Measurements from ENCODE around the gene CD22.

The CD22 gene

DNA sequence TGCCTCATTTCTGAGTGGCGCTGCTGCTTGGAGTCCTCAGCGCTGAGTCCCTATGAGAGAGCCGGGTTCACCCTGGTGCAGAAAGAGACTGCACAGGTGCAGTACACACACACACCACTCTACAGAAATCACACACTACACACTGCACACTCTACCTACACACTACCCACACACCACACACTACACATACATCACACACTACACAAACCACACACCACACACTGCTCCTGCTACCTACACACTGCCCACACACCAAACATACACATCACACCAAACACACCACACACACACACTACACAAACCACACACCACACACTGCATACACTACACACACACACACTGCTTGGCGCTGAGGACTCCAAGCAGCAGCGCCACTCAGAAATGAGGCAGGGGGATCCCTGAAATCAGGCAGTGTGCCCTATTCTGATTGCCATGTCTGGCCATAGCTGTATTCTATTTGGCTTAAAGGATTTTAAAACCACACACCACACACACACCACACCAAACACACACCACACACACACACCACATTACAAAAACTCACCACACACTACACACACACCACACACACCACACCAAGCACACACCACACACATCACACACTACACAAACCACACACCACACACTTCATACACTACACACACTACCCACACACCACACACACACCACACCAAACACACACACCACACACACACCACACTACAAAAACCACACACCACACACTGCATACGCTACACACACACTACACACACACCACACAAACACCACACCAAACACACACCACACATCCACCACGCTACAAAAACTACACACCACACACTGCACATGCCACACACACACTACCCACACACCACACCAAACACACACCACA, 32.1 kb upstream of the CD22 start:
- no peak for DNase-seq

DNA sequence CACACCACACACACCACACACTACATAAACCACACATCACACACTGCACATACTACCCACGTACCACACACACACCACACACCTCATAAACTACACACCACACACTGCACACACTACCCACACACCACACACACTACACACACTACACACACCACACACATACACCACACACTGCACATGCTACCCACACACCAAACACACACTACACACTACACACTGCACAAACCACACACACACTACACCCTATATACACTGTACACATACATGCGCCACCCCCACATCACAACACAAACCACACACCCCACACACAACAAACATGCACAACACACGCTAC, 31.5 kb upstream of the CD22 start:
- DNase-seq, result no peak

DNA sequence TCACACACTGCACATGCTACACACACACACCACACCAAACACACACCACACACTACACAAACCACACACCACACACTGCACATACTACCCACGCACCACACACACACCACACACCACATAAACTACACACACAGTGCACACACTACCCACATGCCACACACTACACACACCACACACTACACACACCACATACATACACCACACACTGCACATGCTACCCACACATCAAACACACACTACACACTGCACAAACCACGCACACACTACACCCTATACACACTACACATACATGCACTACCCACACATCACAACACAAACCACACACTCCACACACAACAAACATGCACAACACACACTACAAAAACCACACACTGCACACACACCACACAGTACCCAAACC, 31.1 kb upstream of the CD22 start:
- no peak for DNase-seq

DNA sequence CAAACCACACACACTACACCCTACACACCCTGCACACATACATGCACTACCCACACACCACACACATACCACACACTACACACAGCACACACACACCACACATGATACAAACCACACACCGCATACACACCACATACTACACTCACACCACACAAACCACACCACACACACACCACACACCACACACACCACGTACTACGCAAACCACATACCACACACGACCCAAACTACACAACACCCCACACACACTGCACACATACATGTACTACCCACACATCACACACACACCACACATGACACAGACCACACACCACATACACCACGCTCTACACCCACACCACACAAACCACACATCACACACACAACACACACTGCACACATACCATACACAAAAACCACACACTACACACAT, 30.4 kb upstream of the CD22 start:
- DNase-seq, result no peak

DNA sequence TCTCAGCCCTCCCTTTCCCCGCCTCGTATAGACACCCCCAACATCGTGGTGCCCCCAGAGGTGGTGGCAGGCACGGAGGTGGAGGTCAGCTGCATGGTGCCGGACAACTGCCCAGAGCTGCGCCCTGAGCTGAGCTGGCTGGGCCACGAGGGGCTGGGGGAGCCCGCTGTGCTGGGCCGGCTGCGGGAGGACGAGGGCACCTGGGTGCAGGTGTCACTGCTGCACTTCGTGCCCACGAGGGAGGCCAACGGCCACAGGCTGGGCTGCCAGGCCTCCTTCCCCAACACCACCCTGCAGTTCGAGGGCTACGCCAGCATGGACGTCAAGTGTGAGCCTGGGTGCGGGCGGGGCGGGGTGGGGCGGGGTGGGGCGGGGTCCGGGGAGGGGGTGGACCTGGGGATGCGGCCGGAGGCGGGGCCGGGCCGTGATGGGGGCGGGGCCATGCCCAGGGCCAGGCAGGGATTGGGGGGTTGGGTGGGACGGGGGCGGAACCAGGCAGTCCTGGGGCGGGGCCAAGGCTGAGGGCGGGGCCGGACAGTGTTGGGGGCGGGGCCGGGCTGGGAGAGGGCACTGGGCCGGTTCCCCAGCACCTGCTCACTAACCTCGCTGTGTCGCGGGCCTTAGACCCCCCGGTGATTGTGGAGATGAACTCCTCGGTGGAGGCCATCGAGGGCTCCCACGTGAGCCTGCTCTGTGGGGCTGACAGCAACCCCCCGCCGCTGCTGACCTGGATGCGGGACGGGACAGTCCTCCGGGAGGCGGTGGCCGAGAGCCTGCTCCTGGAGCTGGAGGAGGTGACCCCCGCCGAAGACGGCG, 29.3 kb upstream of the CD22 start:
- DNase-seq, result no peak

DNA sequence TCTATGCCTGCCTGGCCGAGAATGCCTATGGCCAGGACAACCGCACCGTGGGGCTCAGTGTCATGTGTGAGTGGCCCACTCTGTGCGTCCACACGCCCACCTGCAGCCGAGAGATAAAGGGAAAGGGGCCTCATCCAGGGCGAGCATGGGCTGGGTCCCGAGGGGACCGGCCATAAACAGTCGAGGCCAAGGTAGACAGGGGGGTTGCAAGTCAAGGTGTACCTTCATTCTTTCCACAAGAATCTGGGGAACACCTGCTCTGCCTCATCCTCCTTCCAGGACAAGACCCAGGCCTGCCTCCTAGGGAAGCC, 28.7 kb upstream of the CD22 start:
- DNase-seq, result no peak

DNA sequence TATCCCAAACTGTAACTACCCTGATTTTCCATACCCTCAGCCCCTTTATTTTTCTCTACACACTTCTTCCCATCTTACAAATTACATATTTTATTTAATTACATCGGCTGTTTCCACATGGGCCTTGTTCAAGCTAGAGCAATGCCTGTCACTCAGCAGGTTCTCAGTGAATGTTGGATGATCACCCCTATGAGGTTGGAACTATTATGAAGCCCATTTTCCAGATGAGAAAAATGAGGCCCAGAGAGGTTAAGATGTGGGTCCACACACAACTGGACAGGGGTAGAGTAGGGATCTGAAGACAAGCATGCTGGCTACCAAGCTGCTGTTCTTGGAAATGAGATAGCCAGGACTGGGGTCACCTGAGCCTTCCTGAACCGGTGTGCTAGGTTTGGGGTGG, 27.0 kb upstream of the CD22 start:
- DNase-seq, result no peak

DNA sequence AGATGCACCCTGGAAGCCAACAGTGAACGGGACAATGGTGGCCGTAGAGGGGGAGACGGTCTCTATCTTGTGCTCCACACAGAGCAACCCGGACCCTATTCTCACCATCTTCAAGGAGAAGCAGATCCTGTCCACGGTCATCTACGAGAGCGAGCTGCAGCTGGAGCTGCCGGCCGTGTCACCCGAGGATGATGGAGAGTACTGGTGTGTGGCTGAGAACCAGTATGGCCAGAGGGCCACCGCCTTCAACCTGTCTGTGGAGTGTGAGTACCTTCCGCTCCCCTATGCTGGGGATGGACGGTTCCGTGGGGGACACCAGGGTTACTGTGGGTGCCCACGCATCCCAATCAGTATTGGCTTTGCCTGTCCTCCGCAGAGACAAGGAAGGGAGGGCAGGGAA, 26.5 kb upstream of the CD22 start:
- no peak for DNase-seq

DNA sequence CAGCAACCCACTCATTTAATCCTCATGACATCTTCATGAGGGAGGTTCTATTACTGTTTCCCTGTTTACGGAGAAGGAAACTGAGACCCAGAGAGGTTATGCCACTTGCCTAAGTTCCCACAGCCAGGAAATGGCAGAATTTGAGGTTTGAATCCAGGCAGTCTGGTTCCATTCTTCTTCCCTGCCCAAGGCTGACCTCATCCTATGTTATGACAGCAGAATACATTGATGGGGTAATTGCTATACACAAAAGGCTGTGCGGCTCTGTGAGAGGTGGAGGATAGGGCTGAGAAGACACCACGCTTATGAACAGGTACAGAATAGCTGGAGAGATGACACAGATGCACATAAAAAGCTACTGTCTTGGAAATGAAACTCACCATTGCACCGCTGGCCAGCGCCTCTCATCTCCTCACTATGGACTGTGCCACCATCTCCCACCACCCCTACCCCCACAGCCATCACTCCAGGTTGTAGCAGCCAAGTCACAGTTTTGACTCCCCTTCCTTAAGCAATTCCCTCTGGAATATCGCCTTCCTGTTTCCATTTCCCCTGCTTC, 25.6 kb upstream of the CD22 start:
- no peak for DNase-seq

DNA sequence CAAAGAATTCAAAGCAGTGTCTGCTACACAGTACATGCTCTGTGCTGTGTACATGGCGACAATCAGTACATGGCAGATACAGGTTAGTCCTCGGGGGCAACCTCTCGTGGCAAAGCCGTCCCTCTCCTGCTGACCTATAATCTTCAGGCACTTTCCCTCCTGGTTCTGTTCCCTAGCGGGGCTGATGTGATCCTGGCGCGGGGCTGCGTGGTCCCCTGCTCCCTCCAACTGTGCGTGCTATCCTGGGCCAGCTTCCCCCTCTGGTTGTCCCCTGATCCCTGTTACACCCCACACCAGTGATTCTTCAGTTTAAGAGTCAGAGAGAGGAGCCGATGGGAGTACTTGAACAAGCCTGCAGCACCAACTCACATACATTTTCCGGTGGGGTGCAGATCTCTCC, 25.0 kb upstream of the CD22 start:
- DNase-seq, result no peak

DNA sequence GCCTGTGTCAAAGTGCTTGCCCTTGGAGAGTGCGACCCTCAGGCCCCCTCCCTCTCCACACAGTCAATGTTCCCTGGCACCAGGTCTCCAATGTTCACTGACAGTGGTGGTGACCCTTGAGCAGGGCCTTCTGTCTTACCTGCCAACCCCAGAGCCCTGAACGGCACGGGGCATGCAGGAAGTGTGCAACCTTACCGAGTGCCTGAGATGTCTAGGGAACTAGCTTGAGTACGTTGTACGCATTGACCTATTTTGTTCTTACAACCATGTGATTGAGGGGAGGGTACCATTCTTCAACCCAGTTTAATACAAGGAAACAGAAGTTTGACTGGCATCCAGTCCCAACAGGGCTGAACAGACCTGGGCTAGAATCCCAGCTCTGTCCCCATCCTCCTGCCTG, 23.8 kb upstream of the CD22 start:
- no peak for DNase-seq

DNA sequence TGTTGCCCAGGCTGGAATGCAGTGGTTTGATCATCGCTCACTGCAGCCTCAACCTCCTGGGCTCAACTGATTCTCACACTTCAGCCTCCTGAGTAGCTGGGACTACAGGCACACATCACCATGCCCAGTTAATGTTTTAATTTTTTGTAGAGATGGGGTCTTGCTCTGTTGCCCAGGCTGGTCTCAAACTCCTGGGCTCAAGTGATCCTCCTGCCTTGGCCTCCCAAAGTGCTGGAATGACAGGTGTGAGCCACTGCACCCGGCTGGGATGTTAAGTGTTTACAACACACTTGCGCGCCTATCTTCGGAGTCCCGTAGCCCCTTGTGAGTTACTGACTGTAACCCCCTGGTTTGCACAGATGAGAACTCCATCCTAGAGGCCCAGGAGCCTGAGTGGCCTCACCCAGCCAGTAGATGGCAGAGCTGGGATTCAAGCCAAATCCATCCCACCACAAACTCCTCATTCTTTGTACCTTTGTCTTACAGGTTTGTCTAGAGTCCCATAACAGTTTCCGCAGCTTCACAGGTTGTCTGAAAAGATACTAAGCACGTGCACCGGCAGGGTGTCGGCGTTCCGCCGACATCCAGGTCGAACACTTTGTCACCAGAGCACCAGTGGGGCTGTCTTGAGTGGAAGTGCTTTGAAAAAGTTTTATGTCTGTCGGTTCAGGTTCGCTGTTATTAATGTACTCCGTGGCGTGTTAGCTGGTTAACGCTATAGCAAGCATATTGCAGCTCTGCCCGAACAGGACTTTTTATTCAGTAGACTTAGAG, 22.3 kb upstream of the CD22 start:
- DNase-seq, result no peak

DNA sequence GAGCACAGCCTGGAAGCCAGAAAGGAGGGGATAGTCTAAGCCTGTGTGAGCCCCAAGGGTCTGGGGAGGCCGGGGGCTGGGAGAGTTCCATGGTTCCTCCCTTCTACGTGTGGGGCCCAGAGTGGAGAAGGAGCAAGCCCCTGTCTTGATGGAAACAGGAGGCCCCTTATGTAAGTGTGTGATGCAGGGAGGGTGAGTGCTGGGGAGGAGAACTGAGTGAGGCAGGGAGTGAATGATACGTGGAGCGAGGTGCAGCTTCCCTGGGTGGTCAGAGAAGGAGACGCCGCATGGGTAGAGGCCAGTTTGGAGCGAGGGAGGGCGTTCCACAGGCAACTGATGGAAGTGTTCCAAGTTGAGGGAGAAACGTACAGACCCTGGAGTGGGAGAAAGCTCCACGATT, 21.1 kb upstream of the CD22 start:
- no peak for DNase-seq

DNA sequence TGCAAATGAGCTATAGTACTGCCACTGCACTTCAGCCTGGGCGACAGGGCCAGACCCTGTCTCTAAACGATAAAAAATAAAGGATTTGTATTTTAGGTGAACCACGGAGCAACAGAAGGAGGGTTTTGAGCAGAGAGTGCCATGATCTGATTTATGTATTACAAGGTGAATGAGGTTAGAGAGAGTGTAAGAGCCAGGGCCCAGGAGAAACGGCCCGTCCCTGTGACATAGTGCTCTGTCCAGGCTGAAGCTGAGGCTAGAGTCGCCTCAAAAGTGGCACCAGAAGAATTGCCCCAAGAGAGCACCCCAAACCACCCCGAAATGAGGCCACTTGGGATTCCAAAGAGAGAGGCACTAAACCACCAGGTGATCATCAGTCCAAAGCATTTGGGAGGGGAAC, 20.1 kb upstream of the CD22 start:
- DNase-seq, result no peak

DNA sequence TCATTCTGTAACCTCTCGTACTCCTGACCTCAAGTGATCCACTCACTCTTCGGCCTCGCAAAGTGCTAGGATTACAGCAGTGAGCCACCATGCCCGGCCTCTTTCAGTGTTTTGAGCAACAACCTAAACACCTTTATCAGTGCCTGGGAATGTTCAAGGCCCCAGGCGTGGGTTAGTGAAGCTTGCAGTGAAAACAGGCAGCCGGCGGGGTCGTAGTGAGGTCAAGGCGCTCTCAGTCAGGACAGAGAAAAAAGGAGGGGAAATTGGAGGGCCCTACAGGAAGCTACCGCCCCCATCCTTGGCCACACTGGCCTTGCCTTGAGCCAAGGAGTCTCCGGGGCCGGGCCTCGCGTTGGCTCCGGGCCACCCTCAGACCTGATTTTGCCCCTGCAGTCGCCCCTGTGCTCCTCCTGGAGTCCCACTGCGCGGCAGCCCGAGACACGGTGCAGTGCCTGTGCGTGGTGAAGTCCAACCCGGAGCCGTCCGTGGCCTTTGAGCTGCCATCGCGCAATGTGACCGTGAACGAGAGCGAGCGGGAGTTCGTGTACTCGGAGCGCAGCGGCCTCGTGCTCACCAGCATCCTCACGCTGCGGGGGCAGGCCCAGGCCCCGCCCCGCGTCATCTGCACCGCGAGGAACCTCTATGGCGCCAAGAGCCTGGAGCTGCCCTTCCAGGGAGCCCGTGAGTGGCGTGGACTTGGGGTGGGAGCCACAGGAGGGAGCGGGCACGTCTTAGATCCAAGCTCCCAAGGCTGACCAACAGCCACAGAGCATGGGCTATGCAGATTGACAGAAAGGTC, 19.3 kb upstream of the CD22 start:
- no peak for DNase-seq

DNA sequence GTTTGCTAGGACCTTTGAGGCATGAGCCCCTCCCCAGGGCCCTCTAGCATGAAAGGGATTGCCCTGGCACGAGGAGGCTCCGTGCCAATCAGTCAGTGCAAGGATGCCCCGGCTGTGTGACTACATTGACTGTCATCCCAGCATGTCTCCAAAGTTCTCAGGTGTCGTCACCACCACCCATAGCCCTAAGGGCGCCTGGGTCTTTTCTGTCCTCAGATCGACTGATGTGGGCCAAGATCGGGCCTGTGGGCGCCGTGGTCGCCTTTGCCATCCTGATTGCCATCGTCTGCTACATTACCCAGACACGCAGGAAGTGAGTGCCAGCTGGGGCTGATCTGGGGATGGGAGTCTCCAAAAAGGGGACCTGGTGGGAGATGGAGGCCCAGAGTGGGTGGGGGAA, 18.7 kb upstream of the CD22 start:
- DNase-seq, result no peak

DNA sequence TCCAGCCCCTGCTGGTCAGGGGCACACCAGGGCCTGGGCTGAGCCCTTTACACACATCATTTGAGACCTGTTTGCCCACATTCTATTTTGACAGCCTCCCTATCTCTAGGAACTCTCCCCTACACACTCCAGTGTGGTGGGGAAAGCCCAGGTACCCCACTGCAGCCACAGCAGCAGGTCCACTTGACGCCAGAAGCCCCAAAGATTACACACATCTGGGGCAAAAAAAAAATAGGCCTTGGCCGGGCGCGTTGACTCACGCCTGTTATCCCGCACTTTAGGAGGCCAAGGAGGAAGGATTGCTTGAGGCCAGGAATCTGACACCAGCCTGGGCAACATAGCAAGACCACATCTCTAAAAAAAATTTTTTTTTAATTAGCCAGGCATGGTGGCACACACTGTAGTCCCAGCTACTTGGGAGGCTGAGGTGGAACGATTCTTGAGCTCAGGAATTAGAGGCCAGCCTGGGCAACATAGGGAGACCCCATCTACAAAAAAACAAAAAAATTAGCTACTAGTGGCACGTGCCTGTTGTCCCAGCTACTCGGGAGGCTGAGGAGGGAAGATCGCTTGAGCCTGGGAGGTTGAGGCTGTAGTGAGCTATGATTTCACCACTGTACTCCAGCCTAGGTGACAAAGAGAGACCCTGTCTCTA, 18.0 kb upstream of the CD22 start:
- DNase-seq, result no peak

DNA sequence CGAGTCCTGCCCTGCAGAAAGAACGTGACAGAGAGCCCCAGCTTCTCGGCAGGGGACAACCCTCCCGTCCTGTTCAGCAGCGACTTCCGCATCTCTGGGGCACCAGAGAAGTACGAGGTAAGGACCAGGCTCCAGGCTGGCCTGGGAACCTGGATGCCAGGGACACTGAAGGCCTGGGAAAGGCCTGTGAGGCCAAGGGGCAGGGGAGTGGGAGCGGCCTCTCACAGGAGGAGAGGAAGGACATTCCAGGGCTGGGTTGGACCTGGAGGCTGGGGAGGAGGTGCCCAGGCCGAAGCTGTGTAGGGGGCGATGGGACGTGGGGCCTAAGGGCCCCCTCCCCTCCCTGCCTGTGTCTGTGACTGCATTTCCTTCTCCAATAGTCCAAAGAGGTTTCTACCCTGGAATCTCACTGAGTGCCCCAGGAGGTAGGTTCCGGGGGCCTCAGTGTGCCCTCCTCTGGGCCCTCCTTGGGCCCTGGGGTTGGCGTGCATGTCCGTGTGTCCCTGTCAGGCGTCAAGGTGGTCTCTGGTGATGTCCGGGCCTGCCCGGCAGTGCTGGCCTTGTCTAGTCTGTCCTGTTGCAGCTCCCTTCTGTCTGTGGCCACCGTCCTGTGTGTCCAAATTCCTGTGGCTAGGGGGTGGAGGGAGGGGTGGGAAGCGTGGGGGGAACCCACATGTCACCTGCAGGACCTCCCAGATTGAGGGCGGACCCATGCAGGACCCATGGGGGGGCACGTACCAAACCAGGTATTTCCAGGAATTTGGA, 16.9 kb upstream of the CD22 start:
- no peak for DNase-seq

DNA sequence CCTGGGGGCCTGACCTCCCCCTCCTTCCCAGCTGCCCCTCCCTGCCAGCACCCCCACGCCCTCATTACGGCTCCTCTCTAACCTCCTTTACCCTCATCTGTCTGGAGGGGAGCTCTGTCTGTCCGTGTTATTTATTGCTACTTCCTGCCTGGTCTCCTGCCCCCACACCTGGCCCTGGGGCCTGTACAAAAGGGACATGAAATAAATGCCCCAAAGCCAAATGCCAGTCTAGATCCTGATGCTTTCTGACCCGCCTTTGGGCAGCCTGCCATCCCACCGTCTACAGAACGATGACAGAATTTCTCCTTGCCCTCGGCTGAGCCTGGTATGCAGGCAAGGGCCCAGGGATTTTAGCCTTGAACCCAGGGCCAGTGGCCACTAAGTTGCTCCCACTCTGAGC, 15.4 kb upstream of the CD22 start:
- no peak for DNase-seq

DNA sequence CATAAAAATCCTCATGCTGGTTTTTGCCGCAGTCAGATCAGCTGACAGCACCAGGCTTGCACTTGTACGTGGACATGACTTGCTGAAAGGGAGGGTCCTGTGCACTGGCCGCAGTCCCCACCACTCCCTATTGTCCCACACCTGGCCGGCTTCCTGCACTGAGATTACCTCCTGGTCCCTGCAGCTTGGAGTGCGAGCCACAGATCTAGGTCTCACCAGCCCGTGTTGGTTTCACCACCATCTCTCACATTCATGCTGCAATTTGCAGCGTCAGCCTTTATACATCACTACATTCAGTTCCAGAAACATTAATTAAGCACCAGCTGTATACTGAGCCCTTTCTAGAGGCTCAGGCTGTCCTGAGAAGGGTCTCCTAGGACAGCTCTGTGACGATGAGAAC, 15.0 kb upstream of the CD22 start:
- no peak for DNase-seq

DNA sequence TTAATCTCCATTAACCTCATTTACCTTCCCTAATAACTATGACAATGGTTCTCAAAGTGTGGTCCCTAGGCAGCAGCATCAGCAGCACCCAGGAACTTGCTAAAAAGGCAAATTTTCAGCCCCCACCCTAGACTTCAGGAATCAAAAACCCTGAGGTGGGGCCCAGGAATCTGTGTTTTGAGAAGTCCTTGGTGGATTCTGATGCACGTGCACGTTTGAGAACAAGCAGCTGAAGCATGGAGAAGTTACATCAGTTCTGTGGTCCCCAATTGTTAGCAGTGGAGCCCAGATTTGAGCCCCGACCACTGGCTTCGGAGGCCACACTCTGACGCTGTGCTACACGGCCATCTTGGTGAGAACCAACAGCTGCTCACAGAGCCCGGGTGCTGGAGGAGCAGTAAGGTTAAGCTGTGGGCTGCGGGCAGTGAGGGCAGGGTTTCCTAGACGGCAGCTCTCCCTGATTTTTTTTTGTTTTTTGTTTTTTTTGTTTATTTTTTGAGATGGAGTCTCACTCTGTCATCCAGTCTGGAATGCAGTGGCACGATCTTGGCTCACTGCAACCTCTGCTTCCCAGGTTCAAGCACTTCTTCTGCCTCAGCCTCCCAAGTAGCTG, 14.0 kb upstream of the CD22 start:
- DNase-seq, result no peak
